Body of pancreas (tissue), 4 donors: ENCODE data around the gene TSHR.

Source experiments
- CTCF ChIP-seq, 7 experiments: fragments of 450-650 bp in 4 of 7; fragments of 200-600 bp in 3 of 7; sonication (generic) in 3 of 7; IDR thresholded peaks; one replicate each; pipeline ENCODE4 v1.5.1; 2016 to 2019; ENCODE audit warnings: antibody characterized with exemption in 7 of 7
- POLR2A ChIP-seq, 3 donors: fragments of 450-650 bp; IDR thresholded peaks; one replicate each; pipeline ENCODE4 v1.6.1; 2016; ENCODE audit warnings: antibody characterized with exemption in 3 of 3, mild to moderate bottlenecking in 2 of 3

- peak; percentile 46 to 91 (median 88) for TF ChIP-seq CTCF (IDR thresholded peaks at IDR 0.05)
- no peak for TF ChIP-seq POLR2A (IDR thresholded peaks at IDR 0.05)
Measured at GRCh38 chr14:80987235-80988032, 32.0 kb downstream of the TSHR start.
